Gastroesophageal sphincter (tissue), 4 donors: Measurements from ENCODE around the gene EPHB1. TPM values are rescaled to one million over a fixed set of nuclear protein-coding genes. Genes with fewer than 3 reads are reported as not detected.

Source experiments
- ATAC-seq: fragments of 150-250 bp; one replicate; pipeline ENCODE4 v1.9.1; 2016; ENCODE audit warnings: mild to moderate bottlenecking, moderate library complexity
- H3K27ac ChIP-seq, 4 donors: fragments of 200-600 bp; sonication (generic) in 3 of 4; 1 replicate in 3 of 4; 2 replicates in 1 of 4; pipeline ENCODE4 v1.5.1; 2016 to 2019
- H3K27me3 ChIP-seq: fragments of 200-600 bp; sonication (generic); one replicate; pipeline ENCODE4 v1.5.1; 2019
- H3K36me3 ChIP-seq, 2 donors: fragments of 200-600 bp; sonication (generic); one replicate each; pipeline ENCODE4 v1.5.1; 2019; ENCODE audit warnings: control low read depth in 1 of 2
- H3K4me1 ChIP-seq, 3 donors: fragments of 200-600 bp; sonication (generic); 1 replicate in 2 of 3; 2 replicates in 1 of 3; pipeline ENCODE4 v1.5.1; 2016 to 2019; ENCODE audit warnings: control low read depth in 2 of 3
- H3K4me3 ChIP-seq, 2 donors: fragments of 200-600 bp; sonication (generic); one replicate each; pipeline ENCODE4 v1.5.1; 2019; ENCODE audit warnings: mild to moderate bottlenecking in 1 of 2, moderate library complexity in 1 of 2
- H3K9me3 ChIP-seq, 3 donors: fragments of 200-600 bp; sonication (generic); one replicate each; pipeline ENCODE4 v1.5.1; 2017 to 2019; ENCODE audit warnings: control low read depth in 2 of 3
- CTCF ChIP-seq, 4 experiments: fragments of 200-600 bp in 2 of 4; fragments of 450-650 bp in 2 of 4; sonication (generic) in 1 of 4; IDR thresholded peaks; one replicate each; pipeline ENCODE4 v1.5.1; 2017 to 2019; ENCODE audit warnings: antibody characterized with exemption in 4 of 4, mild to moderate bottlenecking in 2 of 4, moderate library complexity in 2 of 4
- EP300 ChIP-seq: sonication (generic); formaldehyde crosslinking; IDR thresholded peaks from one replicate; pipeline ENCODE4 v1.6.1; 2017; ENCODE audit warnings: antibody characterized with exemption, mild to moderate bottlenecking
- POLR2A ChIP-seq, 2 donors: fragments of 450-650 bp; IDR thresholded peaks; one replicate each; pipeline ENCODE4 v1.6.1; 2017; ENCODE audit warnings: antibody characterized with exemption in 2 of 2, mild to moderate bottlenecking in 2 of 2, moderate library complexity in 1 of 2
- POLR2AphosphoS5 ChIP-seq: sonication (generic); formaldehyde crosslinking; IDR thresholded peaks from one replicate; pipeline ENCODE4 v1.6.1; 2017; ENCODE audit warnings: antibody characterized with exemption
- WGBS, 2 donors: methylation state at CpG; one replicate each; pipeline ENCODE4 v1.1.5; 2018; ENCODE audit warnings: low coverage in 1 of 2; 5-methylcytosine and 5-hydroxymethylcytosine counted together
- total RNA-seq, 4 donors: library from RNA; depleted of rRNA; stranded (reverse); fragments of >200 nt; gene quantifications; one replicate each; pipeline ENCODE4 v1.1.0, GENCODE V29; 2016

The EPHB1 gene
- total RNA-seq, 4 donors from 2014 or later: 0.81 to 5.7 (median 2.5) TPM; not detected in 1

- no peaks in the 10 kb centered on the region for H3K36me3 ChIP-seq
- H3K4me3 ChIP-seq: no peak overlapping the region
- H3K9me3 ChIP-seq: no peaks in the 10 kb centered on the region
- no peaks in the 10 kb centered on the region for H3K27me3 ChIP-seq
- no peak overlapping the region for H3K27ac ChIP-seq
- WGBS, 2 donors: 84 to 100% methylated on average over 1 to 4 of the region's 4 CpGs
- TF ChIP-seq CTCF (IDR thresholded peaks at IDR 0.05) (no peak), POLR2A (IDR thresholded peaks at IDR 0.05) (no peak), POLR2AphosphoS5 (no peak), EP300 (no peak)
- H3K4me1 ChIP-seq: peaks cover 0 to 12% (median 5%) of the 10 kb centered on the region in 3 donors
- ATAC-seq: no peak
Measured at GRCh38 chr3:134803652-134804051, 8.6 kb downstream of the EPHB1 start.

- Histone ChIP-seq H3K27me3 (no peaks in the 10 kb centered on the region), H3K4me1 (peaks cover 0 to under 1% (median 0%) of the 10 kb centered on the region in 3 donors), H3K9me3 (no peaks in the 10 kb centered on the region), H3K4me3 (no peak overlapping the region), H3K27ac (no peak overlapping the region), H3K36me3 (no peaks in the 10 kb centered on the region)
- no peak for ATAC-seq
- WGBS, 2 donors: 47 to 96% methylated on average over 4 to 5 of the region's 14 CpGs
- no peak for TF ChIP-seq POLR2AphosphoS5
- TF ChIP-seq POLR2A (IDR thresholded peaks at IDR 0.05): no peak
- no peak for TF ChIP-seq CTCF (IDR thresholded peaks at IDR 0.05)
- no peak for TF ChIP-seq EP300
Measured at GRCh38 chr3:134804508-134805480, 9.7 kb downstream of the EPHB1 start.

- no peaks in the 10 kb centered on the region for H3K9me3 ChIP-seq
- no peaks in the 10 kb centered on the region for H3K27me3 ChIP-seq
- H3K4me3 ChIP-seq: no peak overlapping the region
- TF ChIP-seq CTCF (IDR thresholded peaks at IDR 0.05) (no peak), EP300 (no peak), POLR2A (IDR thresholded peaks at IDR 0.05) (no peak), POLR2AphosphoS5 (no peak)
- WGBS, 2 donors: 46 to 49% methylated on average over 4 to 5 of the region's 6 CpGs
- H3K36me3 ChIP-seq: no peaks in the 10 kb centered on the region
- no peak overlapping the region for H3K27ac ChIP-seq
- ATAC-seq: no peak
- H3K4me1 ChIP-seq: no peaks in the 10 kb centered on the region
Measured at GRCh38 chr3:134807189-134807588, 12.1 kb downstream of the EPHB1 start.

GRCh38 chr3:134808835-134809234 lies 13.8 kb downstream of the EPHB1 start:
- Histone ChIP-seq H3K4me1 (no peaks in the 10 kb centered on the region), H3K27ac (no peak overlapping the region), H3K36me3 (no peaks in the 10 kb centered on the region), H3K9me3 (no peaks in the 10 kb centered on the region), H3K4me3 (no peak overlapping the region), H3K27me3 (no peaks in the 10 kb centered on the region)
- TF ChIP-seq POLR2A (IDR thresholded peaks at IDR 0.05) (no peak), POLR2AphosphoS5 (no peak), CTCF (IDR thresholded peaks at IDR 0.05) (no peak), EP300 (no peak)
- WGBS, 2 donors: 93 to 100% methylated on average over 1 of the region's 1 CpG
- no peak for ATAC-seq
